Measurements from ENCODE around the gene STX8.
A peak's percentile ranks its signal among the peaks of the same experiment; 100 is the strongest.

Gene STX8

GRCh38 chr17:9554715-9555114 is 20.9 kb downstream of the STX8 start:
- DNase-seq: peak in 4 of 5 donors; percentile 11 to 40 (median 20)

GRCh38 chr17:9553596-9553995 is 22.0 kb downstream of the STX8 start:
- no peak for DNase-seq

- DNase-seq: no peak
Observed at GRCh38 chr17:9553181-9553580, 22.4 kb downstream of the STX8 start.

- DNase-seq: no peak
Observed at GRCh38 chr17:9549215-9549614, 26.4 kb downstream of the STX8 start.

GRCh38 chr17:9544221-9544620 is 31.4 kb downstream of the STX8 start:
- no peak for DNase-seq

- DNase-seq: no peak
Observed at GRCh38 chr17:9541718-9542117, 33.9 kb downstream of the STX8 start.

- no peak for DNase-seq
Observed at GRCh38 chr17:9538626-9539025, 37.0 kb downstream of the STX8 start.

- DNase-seq: no peak
Observed at GRCh38 chr17:9537177-9537776, 38.3 kb downstream of the STX8 start.

- no peak for DNase-seq
Observed at GRCh38 chr17:9536061-9536460, 39.6 kb downstream of the STX8 start.

GRCh38 chr17:9533441-9533840 is 42.2 kb downstream of the STX8 start:
- DNase-seq: no peak

GRCh38 chr17:9532715-9533114 is 42.9 kb downstream of the STX8 start:
- no peak for DNase-seq

GRCh38 chr17:9531034-9531433 is 44.6 kb downstream of the STX8 start:
- DNase-seq: no peak

- DNase-seq: no peak
Observed at GRCh38 chr17:9529033-9529700, 46.5 kb downstream of the STX8 start.

- no peak for DNase-seq
Observed at GRCh38 chr17:9527788-9528187, 47.8 kb downstream of the STX8 start.

GRCh38 chr17:9522074-9522473 is 53.5 kb downstream of the STX8 start:
- no peak for DNase-seq

- DNase-seq: no peak
Observed at GRCh38 chr17:9521062-9521461, 54.6 kb downstream of the STX8 start.

- no peak for DNase-seq
Observed at GRCh38 chr17:9520649-9521048, 55.0 kb downstream of the STX8 start.

- DNase-seq: no peak
Observed at GRCh38 chr17:9519583-9520272, 55.9 kb downstream of the STX8 start.

GRCh38 chr17:9517396-9517795 is 58.2 kb downstream of the STX8 start:
- peak in 2 of 5 donors; percentile 5 for DNase-seq

- no peak for DNase-seq
Observed at GRCh38 chr17:9513266-9513665, 62.4 kb downstream of the STX8 start.

- no peak for DNase-seq
Observed at GRCh38 chr17:9512323-9513168, 63.1 kb downstream of the STX8 start.

- no peak for DNase-seq
Observed at GRCh38 chr17:9509236-9509816, 66.3 kb downstream of the STX8 start.

GRCh38 chr17:9499041-9499440 is 76.6 kb downstream of the STX8 start:
- no peak for DNase-seq
